ENCODE data around the gene ACAD8.

ACAD8 gene

DNA sequence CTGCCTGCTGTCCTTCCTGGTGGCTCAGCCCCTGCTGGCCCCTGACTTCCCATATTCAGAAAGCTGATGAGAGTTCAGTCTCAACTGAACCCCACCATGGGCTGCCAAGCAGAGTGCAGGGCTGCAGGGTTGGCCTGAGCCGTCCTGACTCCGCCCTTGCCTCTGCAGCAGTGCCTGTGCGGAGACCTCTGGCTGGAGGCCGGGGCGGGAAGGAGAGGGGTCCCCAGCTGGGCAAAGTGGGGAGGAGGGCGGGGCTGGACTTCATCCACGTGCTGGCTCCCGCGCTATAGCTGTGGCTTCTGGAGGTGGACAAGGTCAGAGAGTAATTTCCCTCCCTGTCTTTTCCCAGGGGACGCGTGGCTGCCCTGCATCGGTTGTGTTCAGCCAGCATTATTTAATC lies 36.4 kb downstream of the ACAD8 start:
- no peak for DNase-seq (ENCODE audit: low read depth in 2 of 2)

- DNase-seq (ENCODE audit: low read depth in 2 of 2): no peak
These were observed 37.3 kb downstream of the ACAD8 start for GRCh38 chr11:134290646-134291045.

GRCh38 chr11:134291196-134291595 lies 37.8 kb downstream of the ACAD8 start:
- no peak for DNase-seq (ENCODE audit: low read depth in 2 of 2)

DNA sequence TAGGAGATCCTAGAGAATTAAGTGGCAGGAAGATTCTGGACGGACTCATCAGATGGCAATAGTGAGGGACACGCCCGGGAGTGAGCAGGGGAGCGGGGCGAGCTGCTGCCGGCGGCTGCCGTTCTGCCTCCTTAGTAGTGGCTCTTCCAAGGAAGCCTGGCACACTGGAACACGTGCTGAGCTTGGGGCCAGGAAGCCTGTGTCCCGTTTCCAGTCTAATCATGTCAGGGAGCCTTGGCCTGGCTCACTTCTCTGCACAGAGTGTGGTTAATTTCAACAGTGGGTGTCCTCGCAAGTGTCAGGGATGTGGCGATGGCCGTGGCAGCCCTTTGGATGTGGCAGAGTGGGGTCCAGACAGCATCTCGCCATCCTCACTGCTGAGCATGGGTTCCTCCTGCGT lies 39.3 kb downstream of the ACAD8 start:
- no peak for DNase-seq (ENCODE audit: low read depth in 2 of 2)

DNA sequence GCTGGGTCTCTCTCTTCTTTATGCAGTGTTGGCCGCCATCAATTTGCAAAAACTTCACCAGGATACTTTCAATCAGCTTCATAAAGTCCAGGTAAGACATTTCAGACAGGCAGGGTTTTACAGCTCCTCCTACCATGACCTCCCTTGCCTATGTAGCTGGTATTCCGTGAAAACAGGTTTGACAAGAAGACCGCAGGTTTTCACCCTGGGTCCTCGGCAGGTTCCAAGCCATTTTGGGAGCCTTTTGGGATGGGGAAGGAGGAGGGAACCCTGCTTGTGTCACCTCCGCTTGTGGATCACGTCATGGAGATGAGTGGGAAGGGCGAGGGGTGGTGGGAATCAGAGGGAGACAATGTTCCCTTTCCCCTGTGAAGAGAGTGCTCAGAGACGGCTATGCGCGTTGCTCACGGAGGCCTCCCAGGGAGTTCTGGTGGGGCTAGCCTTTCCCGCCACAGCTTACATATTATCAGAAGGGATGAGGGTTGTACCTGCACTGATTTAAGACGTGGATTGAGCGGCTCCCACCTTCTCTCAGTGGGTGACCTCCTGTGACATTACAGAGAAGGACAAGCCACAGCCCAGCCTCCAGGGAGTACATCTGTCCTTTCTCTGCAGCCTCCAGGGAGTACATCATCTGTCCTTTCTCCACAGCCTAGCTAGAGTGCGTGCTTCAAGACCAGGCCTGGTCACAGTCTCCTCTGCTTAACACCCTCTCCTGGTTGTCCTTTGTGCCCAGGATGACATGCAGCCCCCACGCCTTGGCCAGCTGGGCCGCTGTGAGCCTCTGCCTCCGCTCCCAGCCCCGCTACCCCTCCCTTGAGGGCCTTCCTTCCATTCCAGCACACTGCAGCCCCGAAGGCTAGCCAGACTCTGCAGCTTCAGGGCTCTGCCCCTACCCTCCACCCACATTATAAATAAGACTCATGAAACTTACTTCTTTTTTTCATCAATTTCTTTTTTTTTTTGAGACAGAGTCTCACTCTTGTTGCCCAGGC lies 40.0 kb downstream of the ACAD8 start:
- no peak for DNase-seq (ENCODE audit: low read depth in 2 of 2)

- no peak for DNase-seq (ENCODE audit: low read depth in 2 of 2)
These were observed 41.3 kb downstream of the ACAD8 start for GRCh38 chr11:134294664-134295063.

GRCh38 chr11:134312223-134312622 lies 58.9 kb downstream of the ACAD8 start:
- no peak for DNase-seq (ENCODE audit: low read depth in 2 of 2)

DNA sequence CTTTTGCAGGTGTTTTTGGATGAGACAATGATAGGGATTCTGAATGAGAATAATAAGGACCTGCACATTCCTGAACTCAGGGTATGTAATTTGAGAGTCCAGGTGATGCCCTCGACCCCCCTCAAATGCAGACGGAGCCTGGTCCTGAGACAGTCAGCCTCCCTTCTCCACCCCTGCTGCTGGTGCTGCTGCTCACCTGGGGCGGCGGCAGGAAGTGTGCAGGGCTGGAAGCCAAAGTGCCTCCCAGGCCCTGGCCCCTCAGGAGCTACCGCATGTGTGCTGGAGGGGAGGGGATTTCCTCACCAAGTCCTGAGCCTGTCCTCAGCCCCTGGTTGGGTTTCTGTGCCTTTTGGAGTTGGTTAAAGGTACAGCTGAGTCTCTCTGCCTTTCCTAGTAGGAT lies 59.4 kb downstream of the ACAD8 start:
- DNase-seq (ENCODE audit: low read depth in 2 of 2): no peak

DNA sequence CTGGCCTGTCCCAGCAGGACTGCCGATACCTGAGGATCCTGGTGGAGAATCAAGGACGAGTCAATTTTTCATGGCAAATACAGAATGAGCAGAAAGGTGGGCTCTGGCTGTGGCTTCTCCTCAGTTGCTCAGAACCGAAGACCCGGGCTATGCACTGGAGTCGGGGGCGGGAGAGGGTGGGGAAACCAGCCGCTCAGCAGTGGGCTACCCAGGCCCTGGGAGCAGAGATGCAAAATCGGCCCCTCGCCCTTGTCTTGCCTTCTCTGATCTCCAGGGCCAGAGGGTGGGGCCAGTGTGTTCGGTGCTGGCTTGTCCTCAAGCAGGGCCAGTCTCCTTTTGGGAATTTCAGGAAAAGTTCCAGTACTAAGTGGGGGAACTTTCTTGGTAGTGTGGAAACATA lies 60.0 kb downstream of the ACAD8 start:
- DNase-seq (ENCODE audit: low read depth in 2 of 2): no peak

DNA sequence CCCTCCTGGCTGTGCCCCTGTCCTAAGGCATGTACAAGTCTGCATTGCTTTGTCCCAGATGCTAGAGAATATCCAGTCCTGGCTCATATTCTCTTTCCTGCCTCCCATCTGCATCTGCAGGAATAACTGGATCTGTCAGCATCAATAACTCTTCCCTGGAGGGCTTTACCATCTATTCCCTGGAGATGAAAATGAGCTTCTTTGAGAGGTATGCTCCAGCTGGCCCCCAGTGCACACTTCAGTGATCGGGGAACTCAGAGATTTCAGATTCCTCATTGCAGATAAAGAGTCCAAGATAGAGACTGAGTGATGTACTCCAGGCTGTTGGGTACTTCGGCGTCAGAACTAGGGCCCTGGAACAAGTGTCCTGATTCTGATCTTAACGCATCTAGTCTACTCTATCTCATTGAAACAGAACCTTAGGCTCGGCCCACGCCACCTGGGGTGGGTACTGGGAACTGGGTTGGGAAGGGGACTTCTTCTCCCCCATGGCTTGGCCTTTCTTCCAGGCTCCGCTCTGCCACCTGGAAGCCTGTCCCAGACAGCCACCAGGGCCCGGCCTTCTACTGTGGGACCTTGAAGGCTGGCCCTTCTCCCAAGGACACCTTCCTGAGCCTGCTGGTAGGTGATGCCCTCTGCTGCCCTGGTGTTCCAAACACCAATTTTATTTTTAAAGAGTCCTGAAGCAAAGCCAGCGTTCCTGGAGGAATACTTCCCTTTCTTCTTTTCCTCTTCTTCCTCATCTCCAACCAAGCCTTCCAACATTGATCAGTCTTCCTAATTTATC lies 60.6 kb downstream of the ACAD8 start:
- no peak for DNase-seq (ENCODE audit: low read depth in 2 of 2)
